RPMI7951 (cell line): ENCODE measurements around the gene USH2A. TPM values are rescaled to one million over a fixed set of nuclear protein-coding genes. Genes with fewer than 3 reads are reported as not detected.

Source experiments
- DNase-seq: peaks from one replicate; pipeline ENCODE4 v3.0.0-alpha.2; 2012; ENCODE audit warnings: low read depth
- total RNA-seq: library from RNA; depleted of rRNA; stranded (reverse); fragments of >200 nt; shearing (Covaris generic); gene quantifications from 2 replicates; pipeline ENCODE4 v1.2.3, GENCODE V29; 2014

USH2A gene
- total RNA-seq, 1 experiment from 2014 or later = under 0.01 TPM

DNA sequence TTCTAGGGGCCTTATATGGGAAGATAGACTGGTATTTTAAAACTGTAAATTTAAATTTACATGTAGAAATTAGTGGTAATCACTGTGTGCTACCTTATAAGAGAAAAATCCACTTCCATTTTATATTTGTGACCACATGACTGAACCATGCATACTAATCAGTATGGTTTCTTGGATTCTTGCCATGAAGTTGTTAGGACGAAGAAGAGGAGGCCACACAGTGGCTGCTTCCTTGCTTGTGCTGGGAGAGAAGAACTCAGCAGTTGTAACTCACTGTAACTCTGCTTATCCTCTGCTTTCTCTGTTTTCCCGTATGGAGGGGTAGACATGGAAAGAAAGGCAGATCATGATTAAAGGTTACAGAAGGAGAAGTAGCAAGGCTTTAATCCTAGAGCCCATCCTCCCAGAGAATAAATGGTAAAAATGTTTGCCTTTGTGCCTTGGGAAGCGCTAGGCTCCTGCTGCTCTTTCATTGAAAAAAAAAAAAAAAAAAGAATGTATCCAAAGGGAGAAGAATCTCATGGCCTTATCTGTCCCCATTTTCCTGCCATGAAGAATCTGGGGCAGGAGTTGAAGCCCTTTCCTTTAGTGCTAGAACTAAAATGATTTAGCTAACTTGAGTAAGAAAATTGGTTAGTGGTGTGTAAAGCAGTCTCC, 823.7 kb downstream of the USH2A start:
- DNase-seq = peak; percentile 23

DNA sequence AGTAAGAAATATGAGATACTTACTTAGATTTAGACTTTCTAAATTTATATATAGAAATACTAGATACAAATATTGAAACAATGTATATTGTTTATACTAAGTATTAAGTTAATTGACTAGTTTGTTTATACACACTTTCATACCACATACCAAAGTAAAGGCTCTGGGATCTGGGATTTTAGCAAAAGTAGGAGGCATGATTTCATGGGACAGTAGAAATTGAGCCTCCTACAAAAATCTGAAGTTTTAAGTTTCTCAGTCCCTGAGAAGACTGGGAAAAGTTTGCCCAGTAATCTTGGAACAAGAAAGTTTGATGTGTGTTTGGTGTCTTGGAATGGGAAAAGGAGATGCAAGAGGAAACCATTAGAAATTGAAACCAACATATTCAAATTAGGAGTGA, 825.3 kb downstream of the USH2A start:
- no peak for DNase-seq

DNA sequence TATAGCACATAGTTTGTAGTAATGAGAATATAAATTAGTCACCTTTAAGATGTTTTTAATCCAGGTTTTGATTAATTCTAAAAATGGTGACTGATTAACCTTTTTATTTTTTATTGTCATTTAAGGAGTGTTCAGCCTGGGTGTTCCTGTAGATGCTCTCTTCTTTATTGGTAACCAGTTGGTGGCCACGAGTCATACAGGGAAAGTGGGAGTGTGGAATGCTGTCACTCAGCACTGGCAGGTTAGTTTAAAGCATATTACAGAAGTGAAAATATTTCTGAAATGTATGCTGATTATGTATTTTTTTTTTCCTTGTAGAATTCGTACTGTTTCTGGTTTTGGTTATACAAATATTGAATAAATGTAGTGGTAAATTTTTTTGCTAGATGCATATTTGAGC, 828.0 kb downstream of the USH2A start:
- DNase-seq = no peak

DNA sequence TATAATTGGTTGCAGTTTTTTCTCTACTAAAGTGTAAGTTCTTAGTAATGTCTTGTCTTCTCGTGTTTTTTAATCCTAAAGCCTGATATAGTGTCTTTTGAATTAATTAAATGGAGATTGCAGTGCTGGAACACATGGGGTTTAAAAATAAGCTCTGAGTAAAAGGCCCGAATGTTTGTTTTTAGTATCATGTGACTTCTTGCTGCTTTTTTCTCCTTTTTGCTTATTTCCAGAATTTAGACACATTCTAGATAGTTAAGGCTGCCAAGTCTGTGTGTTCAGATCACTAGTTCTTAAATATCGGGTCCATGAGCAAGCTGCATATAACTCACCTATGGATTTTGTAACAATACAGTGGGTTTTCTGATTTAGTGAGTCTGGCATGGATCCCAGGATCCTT, 828.6 kb downstream of the USH2A start:
- no peak for DNase-seq

DNA sequence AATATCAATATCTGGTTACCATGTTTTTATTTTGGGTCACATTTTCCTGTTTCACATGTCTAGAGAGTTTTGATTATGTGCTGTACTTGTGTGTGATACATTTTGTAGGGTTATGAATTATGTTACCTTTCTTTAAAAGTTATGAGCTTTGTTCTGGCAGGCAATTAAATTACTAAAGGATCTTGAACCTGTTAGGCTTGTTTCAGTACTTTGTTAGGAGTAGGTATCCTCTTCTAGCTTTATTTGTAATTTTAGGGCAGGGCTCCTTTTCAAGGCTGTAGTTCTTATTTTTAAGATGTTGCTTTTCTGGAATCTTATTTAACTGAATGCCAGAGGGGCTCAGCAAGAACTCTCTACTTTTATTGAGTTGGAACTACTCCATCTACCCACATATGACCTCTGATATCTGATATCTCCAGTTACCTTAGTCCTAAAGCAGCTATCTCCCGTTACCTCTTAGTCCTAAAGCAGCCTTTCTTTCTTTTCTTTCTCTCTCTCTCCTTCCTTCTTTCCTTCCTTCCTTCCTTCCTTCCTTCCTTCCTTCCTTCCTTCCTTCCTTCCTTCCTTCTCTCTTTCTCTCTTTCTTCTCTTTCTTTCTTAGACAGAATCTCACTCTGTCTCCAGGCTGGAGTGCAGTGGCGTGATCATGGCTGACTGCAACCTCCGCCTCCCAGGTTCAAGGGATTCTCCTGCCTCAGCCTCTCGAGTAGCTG, 832.3 kb downstream of the USH2A start:
- DNase-seq = no peak

DNA sequence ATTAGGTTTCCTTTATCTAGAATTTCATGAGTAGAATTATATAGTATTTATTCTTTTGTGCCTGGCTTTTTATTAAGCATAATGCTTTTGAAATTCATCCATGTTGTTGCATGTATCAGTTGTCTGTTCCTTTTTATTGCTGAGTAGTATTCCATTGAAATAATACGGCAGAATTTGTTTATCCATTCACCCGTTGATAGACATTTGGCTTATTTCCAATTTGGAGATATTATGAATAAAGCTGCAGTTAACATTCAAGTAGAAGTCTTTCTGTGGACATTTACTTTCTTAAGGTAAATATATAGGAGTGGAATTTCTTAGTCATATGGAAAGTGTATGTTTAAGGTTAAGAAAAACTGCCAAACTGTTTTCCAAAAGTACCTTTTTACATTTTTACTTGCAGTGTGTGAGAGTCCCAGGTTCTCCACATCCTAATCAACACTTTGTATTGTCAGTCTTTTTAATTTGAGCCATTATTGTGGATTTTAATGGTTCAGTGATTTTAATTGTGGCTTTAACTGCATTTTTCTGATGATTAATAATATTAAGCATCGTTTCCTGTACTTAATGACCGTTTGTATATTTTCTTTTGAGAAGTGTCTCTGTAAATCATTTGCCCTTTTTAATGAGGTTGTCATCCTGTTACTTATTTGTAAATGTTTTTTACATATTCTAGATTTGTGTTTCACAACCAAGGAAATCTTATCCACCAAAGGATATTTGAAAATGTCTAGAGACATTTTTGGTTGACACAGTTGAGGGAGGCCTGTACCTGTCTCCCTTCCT, 833.4 kb downstream of the USH2A start:
- DNase-seq = no peak

DNA sequence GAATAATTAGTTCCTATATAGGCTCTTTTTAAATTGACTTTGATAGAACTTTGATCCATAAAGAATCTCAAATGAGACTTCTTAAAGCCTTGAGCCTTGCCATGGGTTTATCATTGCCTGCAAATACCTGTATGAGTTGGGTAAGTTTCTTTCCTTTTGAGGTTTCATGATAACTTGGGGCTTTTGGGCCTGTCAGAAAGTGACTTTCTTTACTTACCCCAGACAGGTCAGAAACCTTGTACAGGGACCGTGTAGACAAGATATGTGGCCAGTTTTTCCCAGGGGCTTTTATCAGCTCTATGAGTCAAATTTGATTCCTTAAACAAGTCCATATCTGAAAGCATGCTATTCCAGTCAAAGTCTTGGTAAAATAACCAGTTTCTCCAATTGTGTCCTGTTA, 838.9 kb downstream of the USH2A start:
- DNase-seq = no peak

DNA sequence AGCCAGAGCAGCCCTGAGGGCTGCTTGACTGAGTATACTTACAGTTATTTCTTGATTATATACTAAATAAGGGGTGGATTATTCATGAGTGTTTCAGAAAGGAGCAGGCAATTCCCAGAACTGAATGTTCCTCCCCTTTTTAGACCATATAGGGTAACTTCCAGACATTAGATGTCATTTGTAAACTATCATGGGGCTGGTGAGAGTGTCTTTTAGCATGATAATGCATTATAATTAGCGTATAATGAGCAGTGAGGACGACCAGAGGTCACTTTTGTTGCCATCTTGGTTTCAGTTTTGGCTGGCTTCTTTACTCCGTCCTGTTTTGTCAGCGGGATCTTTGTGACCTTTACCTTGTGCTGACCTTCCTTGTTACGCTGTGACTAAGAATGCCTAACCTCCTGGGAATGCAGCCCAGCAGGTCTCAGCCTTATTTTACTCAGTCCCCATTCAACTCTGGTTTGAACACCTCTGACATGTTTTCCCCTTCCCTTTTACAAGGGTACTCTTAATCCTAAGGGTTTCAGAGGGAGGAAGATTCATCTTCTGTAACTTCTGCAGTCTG, 840.0 kb downstream of the USH2A start:
- DNase-seq = no peak

- DNase-seq = no peak
Measured at GRCh38 chr1:215581896-215582295, 841.4 kb downstream of the USH2A start.
